Esophagus squamous epithelium (tissue), 4 donors: ENCODE results near the gene MYBPC2.

Experiments used
- POLR2A ChIP-seq, 4 donors: fragments of 450-650 bp; IDR thresholded peaks; one replicate each; pipeline ENCODE4 v1.6.1; 2017; ENCODE audit warnings: antibody characterized with exemption in 4 of 4, mild to moderate bottlenecking in 4 of 4, moderate library complexity in 3 of 4
- TF ChIP-seq, protein P1 (sequence below), 6 experiments: fragments of 450-650 bp in 4 of 6; fragments of 200-600 bp in 2 of 6; sonication (generic) in 2 of 6; IDR thresholded peaks; one replicate each; pipeline ENCODE4 v1.5.1; 2016 to 2019; ENCODE audit warnings: antibody characterized with exemption in 6 of 6, mild to moderate bottlenecking in 4 of 6, moderate library complexity in 4 of 6

DNA sequence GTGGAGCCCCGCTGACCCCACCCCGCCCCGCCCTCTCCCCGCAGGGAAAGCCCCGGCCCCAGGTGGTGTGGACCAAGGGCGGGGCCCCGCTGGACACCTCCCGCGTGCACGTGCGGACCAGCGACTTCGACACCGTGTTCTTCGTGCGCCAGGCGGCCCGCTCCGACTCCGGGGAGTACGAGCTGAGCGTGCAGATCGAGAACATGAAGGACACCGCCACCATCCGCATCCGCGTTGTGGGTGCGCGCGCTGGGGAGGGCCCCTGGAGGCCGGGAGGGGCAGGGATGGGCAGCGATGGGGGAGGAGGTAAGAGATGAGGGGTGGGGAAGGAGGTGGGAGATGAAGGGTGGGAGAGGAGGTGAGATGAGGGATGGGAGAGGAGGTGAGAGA, 26.4 kb downstream of the MYBPC2 start:
- TF ChIP-seq, protein P1, sequence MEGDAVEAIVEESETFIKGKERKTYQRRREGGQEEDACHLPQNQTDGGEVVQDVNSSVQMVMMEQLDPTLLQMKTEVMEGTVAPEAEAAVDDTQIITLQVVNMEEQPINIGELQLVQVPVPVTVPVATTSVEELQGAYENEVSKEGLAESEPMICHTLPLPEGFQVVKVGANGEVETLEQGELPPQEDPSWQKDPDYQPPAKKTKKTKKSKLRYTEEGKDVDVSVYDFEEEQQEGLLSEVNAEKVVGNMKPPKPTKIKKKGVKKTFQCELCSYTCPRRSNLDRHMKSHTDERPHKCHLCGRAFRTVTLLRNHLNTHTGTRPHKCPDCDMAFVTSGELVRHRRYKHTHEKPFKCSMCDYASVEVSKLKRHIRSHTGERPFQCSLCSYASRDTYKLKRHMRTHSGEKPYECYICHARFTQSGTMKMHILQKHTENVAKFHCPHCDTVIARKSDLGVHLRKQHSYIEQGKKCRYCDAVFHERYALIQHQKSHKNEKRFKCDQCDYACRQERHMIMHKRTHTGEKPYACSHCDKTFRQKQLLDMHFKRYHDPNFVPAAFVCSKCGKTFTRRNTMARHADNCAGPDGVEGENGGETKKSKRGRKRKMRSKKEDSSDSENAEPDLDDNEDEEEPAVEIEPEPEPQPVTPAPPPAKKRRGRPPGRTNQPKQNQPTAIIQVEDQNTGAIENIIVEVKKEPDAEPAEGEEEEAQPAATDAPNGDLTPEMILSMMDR (IDR thresholded peaks at IDR 0.05): no peak
- TF ChIP-seq POLR2A (IDR thresholded peaks at IDR 0.05): no peak
